22Rv1 (cell line): ENCODE measurements around the gene RTCA.

Source experiments
- H3K27ac ChIP-seq: fragments of 450-650 bp; 2 replicates; pipeline ENCODE4 v1.5.1; 2017
- CTCF ChIP-seq: fragments of 450-650 bp; IDR thresholded peaks from 2 replicates; pipeline ENCODE4 v1.5.1; 2017; ENCODE audit warnings: mild to moderate bottlenecking
- ZFX ChIP-seq: fragments of 450-650 bp; IDR thresholded peaks from 2 replicates; pipeline ENCODE4 v1.6.1; 2017; ENCODE audit warnings: antibody characterized with exemption, borderline replicate concordance

RTCA gene

GRCh38 chr1:100299521-100300222 lies 33.7 kb downstream of the RTCA start:
- TF ChIP-seq ZFX: no peak
- no peak for TF ChIP-seq CTCF
- H3K27ac ChIP-seq: no peak overlapping the region

DNA sequence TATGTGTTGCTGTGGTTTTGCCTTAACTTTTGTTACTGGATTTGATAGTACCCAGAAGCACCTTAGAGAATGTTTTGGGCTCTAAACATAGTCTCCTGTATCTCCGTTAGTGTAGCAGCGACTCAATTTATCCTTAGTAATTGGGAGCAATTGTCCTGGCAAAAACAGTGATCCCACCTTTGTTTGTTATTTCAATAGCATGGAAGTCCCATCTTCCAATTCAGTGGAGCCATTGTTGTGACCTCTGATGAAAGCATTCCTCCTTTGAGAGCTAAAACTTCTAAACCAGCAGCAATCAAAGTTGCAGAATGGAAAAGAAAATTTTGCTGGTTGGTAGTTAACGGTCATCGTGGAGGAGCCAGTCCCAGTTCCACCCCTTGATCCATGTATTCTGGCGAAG lies 34.7 kb downstream of the RTCA start:
- no peak overlapping the region for H3K27ac ChIP-seq
- TF ChIP-seq ZFX (no peak), CTCF (no peak)

GRCh38 chr1:100302739-100303138 lies 36.7 kb downstream of the RTCA start:
- no peak for TF ChIP-seq ZFX
- H3K27ac ChIP-seq: no peak overlapping the region

DNA sequence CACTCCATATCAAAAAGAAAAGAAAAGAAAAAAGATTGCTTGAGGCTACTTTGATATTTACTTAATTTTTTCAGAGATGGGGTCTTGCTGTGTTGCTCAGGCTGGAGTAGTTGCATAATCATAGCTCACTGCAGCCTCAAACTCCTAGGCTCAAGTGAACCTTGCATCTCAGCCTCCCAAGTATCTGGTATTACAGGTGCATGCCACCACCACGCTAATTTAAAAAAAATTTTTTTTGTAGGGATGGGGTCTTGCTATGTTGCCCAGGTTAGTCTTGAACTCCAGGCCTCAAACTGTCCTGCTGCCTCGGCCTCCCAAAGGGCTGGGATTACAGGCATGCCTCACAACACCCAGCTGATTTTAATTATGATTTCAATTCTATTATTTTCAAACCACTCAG lies 38.2 kb downstream of the RTCA start:
- TF ChIP-seq ZFX (no peak), CTCF (no peak)
- H3K27ac ChIP-seq: no peak overlapping the region

GRCh38 chr1:100304921-100305320 lies 38.9 kb downstream of the RTCA start:
- TF ChIP-seq ZFX: no peak
- TF ChIP-seq CTCF: no peak

DNA sequence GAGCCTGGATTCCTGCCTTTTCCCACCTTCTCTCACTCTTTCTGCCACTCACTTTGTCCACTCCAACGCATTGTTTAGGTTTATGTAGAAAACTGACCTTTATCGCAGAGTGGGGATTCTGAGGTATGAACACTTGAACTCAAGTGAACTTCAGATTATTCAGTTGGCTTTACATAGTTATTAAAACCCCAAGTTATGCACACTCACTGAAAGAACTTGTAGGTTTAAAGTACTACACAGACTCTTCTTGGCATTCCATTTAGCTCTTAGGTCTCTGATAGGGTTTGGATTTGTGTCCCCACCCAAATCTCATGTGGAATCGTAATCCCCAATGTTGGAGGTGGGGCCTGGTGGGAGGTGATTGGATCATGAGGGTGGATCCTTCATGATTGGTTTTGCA lies 39.9 kb downstream of the RTCA start:
- no peak for TF ChIP-seq ZFX
- no peak for TF ChIP-seq CTCF
- no peak overlapping the region for H3K27ac ChIP-seq

More at GRCh38 chr1:100304921-100305320, 38.9 kb downstream of the RTCA start:
- H3K27ac ChIP-seq: no peak overlapping the region

DNA sequence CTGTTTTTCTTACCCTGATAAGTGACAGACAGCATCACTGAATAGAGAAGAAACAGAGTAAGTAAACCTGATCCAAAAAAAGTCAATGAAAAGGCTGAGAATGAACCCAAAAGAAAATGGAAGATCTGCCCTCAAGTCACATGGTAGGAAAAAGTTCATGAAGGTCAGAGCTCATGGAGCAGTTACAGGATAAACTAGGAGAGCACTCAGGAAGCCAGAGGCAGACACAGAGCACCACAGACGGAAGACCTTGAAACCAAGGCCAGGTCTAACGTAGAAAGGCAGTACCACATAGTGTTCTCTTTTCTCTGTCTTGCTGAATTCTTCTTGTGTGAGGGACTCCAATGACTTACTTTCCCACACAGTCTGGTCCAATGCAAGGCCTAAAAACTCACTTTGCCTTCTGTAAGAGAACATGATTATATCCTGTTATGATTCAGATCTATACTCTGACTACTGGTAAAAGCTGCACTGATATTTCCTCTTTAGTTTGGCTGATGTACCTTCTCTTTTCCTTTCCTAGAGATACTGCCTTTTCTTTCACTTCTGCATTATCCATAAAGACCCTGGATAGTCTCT lies 40.8 kb downstream of the RTCA start:
- no peak overlapping the region for H3K27ac ChIP-seq
- TF ChIP-seq CTCF (no peak), ZFX (no peak)

DNA sequence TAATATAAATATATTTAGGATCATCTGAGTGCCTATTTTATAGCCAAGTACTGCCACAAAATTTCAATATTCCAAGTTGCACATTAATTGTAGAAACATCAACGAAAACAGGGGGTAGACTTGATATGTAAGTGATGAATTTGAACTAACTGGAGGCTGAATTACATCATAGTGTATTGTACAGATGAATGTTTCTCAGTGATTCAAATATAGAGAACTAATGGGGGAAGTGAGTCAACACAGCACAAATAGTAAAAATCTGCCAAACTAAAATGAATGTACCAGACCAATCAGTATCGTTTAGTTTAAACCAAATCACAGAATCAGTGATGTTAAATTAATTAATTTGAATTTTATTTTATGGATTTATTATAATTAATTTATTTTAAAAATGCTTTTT lies 42.8 kb downstream of the RTCA start:
- no peak overlapping the region for H3K27ac ChIP-seq
- no peak for TF ChIP-seq ZFX
- TF ChIP-seq CTCF: no peak
